HG02973 (cell line): ENCODE data around the gene CRYBB3.

Experiments
- ATAC-seq: cut with Tn5 transposase; IDR thresholded peaks from one replicate; pipeline ENCODE4 v1.9.1; 2021; ENCODE audit warnings: moderate library complexity; ENCODE audit not compliant: unreplicated experiment

The CRYBB3 gene

GRCh38 chr22:25199731-25200520, at the start of gene CRYBB3:
CRYBB3 (plus strand) TSS chr22:25199858; CDS start chr22:25201397, 1,539 bp downstream.
- ATAC-seq: no peak

- no peak for ATAC-seq
Observed at GRCh38 chr22:25153961-25154666, 45.5 kb upstream of the CRYBB3 start.

DNA sequence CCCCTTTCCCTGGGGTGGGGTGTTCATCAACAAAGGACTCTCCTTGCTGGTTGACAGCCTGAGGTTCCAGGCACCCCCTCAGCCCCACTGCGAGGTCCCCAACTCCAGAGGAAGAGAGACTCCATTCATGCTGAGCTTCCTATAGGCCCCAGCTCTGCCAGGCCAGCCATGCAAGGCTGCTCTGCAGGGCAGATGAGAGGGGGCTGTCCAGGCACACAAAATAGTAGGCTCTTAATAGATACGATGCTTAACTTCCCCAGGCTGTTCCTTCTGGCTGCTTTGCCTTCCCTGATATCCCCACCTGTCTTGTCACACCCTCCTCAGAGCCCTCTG, 45.0 kb upstream of the CRYBB3 start:
- ATAC-seq: no peak

GRCh38 chr22:25156736-25157135, 42.9 kb upstream of the CRYBB3 start:
- ATAC-seq: no peak

GRCh38 chr22:25159028-25159427, 40.6 kb upstream of the CRYBB3 start:
- no peak for ATAC-seq

- no peak for ATAC-seq
Observed at GRCh38 chr22:25160120-25160996, 39.3 kb upstream of the CRYBB3 start.

- ATAC-seq: no peak
Observed at GRCh38 chr22:25161017-25161915, 38.4 kb upstream of the CRYBB3 start.

- ATAC-seq: no peak
Observed at GRCh38 chr22:25161916-25162530, 37.6 kb upstream of the CRYBB3 start.

DNA sequence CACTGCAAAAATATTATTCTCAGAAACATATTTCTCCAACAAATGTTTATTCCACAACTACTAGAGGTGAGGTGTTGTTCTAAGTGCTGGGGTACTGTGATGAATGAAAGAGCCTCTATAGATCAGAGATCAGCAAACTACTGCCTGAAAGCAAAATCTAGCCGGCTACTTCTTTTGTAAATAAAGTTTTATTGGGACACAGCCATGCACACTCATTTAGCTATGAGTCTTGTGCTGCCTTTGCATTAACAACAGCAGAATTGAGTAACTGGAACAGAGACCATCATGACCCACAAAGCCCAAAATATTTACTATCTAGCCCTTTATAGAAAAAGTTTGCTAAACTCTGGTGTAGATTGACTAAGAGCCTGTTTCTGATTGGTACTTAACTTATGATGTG, 37.1 kb upstream of the CRYBB3 start:
- no peak for ATAC-seq

DNA sequence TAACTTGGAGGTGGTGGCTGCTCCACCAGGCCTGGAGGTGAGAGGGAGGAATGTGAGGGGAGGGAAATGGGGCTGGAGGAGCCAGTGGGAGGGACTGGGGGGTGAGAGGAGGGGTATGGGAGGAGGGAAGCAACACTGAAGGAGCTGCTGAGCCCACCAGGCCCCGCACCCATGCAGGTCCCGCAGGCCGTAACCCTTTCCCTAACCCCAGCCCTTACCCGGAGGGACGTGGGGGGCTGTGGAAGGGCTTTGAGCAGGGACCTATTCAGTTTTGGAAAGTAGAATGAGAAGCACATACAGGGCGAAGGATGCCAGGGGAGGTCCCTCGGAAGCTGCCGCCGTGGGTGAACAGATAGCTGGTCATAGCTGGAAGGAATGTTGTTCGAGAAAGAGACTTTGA, 33.9 kb upstream of the CRYBB3 start:
- ATAC-seq: no peak

DNA sequence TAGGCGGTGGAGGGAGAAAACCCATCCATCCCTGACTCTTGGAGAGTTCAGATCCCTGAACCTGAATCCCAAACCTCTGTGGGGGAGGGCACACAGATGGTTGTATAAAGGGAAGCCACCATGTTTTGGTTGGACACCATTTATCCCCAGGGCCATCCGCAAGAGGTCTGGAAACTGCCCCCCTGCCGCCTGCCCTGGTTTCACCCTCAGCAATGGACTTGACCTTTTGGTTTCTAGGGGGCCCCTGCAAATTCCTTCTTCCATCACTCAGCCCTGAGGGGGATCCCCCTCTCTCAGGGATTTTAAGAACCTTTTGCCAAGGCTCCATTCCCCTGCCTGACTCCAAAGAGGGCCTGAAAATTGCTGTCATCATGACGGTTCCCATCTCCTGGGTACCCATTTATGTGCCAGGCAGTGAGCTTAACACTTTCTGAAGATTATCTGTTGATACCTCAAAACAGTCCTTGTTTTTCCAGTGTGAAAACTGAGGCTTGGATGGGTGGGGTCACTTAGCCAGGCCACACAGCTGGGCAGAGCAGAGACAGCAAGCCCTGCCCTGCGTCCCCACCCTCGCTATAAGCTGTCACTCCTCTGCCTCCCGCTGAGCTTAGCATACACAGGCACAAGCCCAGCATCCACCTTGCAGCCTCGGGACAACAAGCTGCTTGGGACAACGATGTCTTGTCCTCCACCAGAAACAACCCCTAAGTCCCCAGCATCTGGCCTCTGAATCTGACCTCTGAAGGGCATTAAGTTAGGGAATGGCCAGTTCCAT, 33.2 kb upstream of the CRYBB3 start:
- no peak for ATAC-seq

DNA sequence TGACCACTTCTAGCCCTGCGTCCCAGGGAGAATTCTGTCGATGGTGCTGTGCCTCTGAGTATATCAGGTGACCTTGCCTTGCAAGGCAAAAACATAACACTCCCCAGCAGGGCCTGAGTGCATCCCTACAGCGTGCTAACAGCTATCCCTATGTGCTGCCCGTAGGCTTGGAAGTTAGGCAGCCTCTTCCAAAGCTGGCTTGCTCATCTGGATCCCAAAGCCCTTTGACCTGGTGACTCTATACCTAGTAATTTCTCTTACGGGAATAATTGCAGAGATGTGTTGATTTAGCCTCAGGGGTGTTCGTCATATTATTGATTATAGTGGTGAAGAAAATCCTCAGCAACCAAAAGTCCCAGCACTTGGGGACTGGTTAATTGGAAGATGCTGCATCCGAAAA, 32.6 kb upstream of the CRYBB3 start:
- ATAC-seq: no peak

GRCh38 chr22:25167834-25168601, 31.6 kb upstream of the CRYBB3 start:
- no peak for ATAC-seq

DNA sequence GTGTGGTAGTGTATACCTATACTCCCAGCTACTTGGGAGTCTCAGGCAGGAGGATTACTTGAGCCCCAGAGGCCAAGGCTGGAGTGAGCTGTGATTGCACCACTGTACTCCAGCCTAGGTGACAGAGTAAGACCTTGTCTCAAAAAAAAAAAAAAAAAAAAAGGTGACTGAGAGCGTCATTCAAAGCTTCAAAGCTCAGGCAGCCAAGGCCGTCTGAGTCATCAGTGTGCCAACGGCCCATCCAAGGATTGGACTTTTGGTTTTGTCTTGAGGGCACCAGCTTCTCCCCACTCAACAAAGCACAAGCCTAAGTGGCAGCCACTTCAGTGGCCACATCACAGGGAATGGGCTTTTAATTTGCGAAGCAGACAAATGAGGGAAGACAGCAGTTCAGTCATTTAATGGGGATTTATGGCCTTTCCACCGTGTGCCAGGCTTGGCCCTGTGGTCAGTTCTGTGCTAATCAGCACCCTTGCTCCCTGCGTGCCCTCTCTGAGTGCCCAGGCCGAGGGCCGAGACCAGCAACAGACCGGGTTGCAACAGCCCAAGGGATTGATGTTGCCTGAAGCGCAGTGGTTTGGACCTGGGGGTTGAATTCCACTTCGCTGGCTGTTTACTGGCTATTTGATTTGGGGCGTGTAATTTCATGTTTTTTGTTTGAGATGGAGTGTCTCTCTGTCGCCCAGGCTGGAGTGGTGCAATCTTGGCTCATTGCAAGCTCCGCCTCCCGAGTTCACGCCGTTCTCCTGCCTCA, 30.2 kb upstream of the CRYBB3 start:
- ATAC-seq: no peak

- no peak for ATAC-seq
Observed at GRCh38 chr22:25170426-25170980, 29.2 kb upstream of the CRYBB3 start.

DNA sequence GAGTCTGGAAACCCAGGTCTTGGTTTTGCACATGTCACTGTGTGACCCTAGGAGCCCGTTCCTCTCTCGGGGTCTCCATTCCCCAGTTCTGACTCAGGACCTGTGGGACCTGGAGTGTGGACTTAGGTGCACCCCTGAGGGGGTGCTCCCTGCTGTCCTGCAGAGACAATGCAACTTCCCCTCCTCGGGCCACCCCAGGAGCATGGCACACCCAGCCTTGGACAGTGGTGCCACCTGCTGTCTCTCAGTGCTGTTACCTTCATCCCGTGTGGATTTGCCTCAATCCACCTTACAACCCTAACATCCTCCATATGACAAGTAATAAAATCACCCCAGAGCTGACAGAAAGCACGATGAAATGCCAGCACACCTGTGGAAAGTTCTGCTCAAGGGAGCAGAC, 27.5 kb upstream of the CRYBB3 start:
- ATAC-seq: no peak

- ATAC-seq: no peak
Observed at GRCh38 chr22:25174156-25174887, 25.3 kb upstream of the CRYBB3 start.
